Caco-2 (cell line): ENCODE results near the gene PAM. TPM values are rescaled to one million over a fixed set of nuclear protein-coding genes. Genes with fewer than 3 reads are reported as not detected.

ENCODE experiments used
- BruUV-seq: library from RNA; stranded (reverse); fragments of 400-500 nt; replicated peaks from 2 replicates; lab custom pipeline; 2021; lab: Mats Ljungman, UMichigan
- CTCF ChIA-PET: fragments of 300-600 bp; sonication (Branson Sonifier 250); formaldehyde crosslinking; loops from one replicate; lab custom pipeline; 2022; ENCODE audit warnings: antibody characterized with exemption; lab: Charles Lee
- POLR2A ChIA-PET: fragments of 300-600 bp; sonication (Branson Sonifier 250); formaldehyde crosslinking; loops from one replicate; lab custom pipeline; 2022; ENCODE audit warnings: antibody characterized with exemption; lab: Charles Lee
- DNase-seq, 2 experiments: peaks; one replicate each; pipeline versions ENCODE4 v3.0.0 to v3.0.0-alpha.2; 2020 to 2022
- H3K27me3 ChIP-seq: replicated peaks from 2 replicates; pipeline ENCODE4 v1.6.0; 2011; ENCODE audit warnings: low read length; ENCODE audit not compliant: control insufficient read depth, insufficient read depth
- H3K36me3 ChIP-seq: 2 replicates; pipeline ENCODE4 v1.5.1; 2011; ENCODE audit warnings: low read length; ENCODE audit not compliant: control insufficient read depth, insufficient read depth
- H3K4me1 ChIP-seq: fragments of 250-450 bp; sonication (Bioruptor Pico); 2 replicates; pipeline ENCODE4 v1.5.1; 2020; ENCODE audit warnings: mild to moderate bottlenecking
- H3K4me3 ChIP-seq: 2 replicates; pipeline ENCODE4 v1.5.1; 2011; ENCODE audit warnings: low read depth, mild to moderate bottlenecking, control low read depth, low read length
- H3K9me3 ChIP-seq: fragments of 250-450 bp; sonication (Bioruptor Pico); 2 replicates; pipeline ENCODE4 v1.5.1; 2020; ENCODE audit warnings: mild to moderate bottlenecking, moderate library complexity
- H3K27ac Mint-ChIP-seq: one replicate; pipeline ENCODE4 v1.8.0; 2022; ENCODE audit warnings: mixed read lengths; ENCODE audit not compliant: unreplicated experiment
- H3K27me3 Mint-ChIP-seq: one replicate; pipeline ENCODE4 v1.8.0; 2022; ENCODE audit warnings: mixed read lengths; ENCODE audit not compliant: insufficient read depth, unreplicated experiment
- H3K36me3 Mint-ChIP-seq: one replicate; pipeline ENCODE4 v1.8.0; 2022; ENCODE audit warnings: mild to moderate bottlenecking, mixed read lengths; ENCODE audit not compliant: insufficient read depth, unreplicated experiment
- H3K4me1 Mint-ChIP-seq: one replicate; pipeline ENCODE4 v1.8.0; 2022; ENCODE audit warnings: low read depth, mixed read lengths; ENCODE audit not compliant: unreplicated experiment
- H3K4me3 Mint-ChIP-seq: one replicate; pipeline ENCODE4 v1.8.0; 2022; ENCODE audit warnings: mild to moderate bottlenecking, moderate library complexity, mixed read lengths; ENCODE audit not compliant: unreplicated experiment
- H3K9me3 Mint-ChIP-seq: one replicate; pipeline ENCODE4 v1.8.0; 2022; ENCODE audit warnings: mixed read lengths; ENCODE audit not compliant: unreplicated experiment
- intact Hi-C: fragments of 100-400 bp; cut with micrococcal nuclease; formaldehyde crosslinking; loops from one replicate; pipeline ENCODE4 v1.10.0; 2022; ENCODE audit not compliant: unreplicated experiment
- total RNA-seq: library from RNA; stranded (reverse); gene quantifications from 2 replicates; pipeline ENCODE4 v1.2.3, GENCODE V29; 2022
- TF ChIP-seq, protein P1 (sequence below), 2 experiments: fragments of 200-600 bp in 1 of 2; IDR thresholded peaks; 1 replicate in 1 of 2; 2 replicates in 1 of 2; pipeline versions ENCODE4 v1.5.1 to v1.8.0; 2011 to 2022; ENCODE audit warnings: antibody characterized with exemption in 1 of 2, control low read depth in 1 of 2, inconsistent platforms in 1 of 2, low read depth in 1 of 2, low read length in 1 of 2, mild to moderate bottlenecking in 1 of 2, moderate library complexity in 1 of 2; ENCODE audit not compliant: insufficient read depth in 1 of 2, severe bottlenecking in 1 of 2, unreplicated experiment in 1 of 2

PAM gene
- total RNA-seq, 1 experiment from 2014 or later, result 48.0 TPM

- Histone ChIP-seq H3K9me3 (no peaks in the 10 kb centered on the region), H3K4me1 (no peaks in the 10 kb centered on the region), H3K4me3 (no peak overlapping the region), H3K36me3 (no peaks in the 10 kb centered on the region), H3K27me3 (no peaks in the 10 kb centered on the region)
- Mint-ChIP-seq H3K36me3 (no peaks in the 10 kb centered on the region), H3K4me3 (no peak overlapping the region), H3K27ac (no peak overlapping the region), H3K4me1 (no peaks in the 10 kb centered on the region), H3K27me3 (no peaks in the 10 kb centered on the region), H3K9me3 (no peaks in the 10 kb centered on the region)
- no TSS peak for BruUV-seq
- DNase-seq, result no peak
- POLR2A ChIA-PET, result no interaction called here
- intact Hi-C loops, result no loop called here
- CTCF ChIA-PET, result no interaction called here
- TF ChIP-seq, protein P1, sequence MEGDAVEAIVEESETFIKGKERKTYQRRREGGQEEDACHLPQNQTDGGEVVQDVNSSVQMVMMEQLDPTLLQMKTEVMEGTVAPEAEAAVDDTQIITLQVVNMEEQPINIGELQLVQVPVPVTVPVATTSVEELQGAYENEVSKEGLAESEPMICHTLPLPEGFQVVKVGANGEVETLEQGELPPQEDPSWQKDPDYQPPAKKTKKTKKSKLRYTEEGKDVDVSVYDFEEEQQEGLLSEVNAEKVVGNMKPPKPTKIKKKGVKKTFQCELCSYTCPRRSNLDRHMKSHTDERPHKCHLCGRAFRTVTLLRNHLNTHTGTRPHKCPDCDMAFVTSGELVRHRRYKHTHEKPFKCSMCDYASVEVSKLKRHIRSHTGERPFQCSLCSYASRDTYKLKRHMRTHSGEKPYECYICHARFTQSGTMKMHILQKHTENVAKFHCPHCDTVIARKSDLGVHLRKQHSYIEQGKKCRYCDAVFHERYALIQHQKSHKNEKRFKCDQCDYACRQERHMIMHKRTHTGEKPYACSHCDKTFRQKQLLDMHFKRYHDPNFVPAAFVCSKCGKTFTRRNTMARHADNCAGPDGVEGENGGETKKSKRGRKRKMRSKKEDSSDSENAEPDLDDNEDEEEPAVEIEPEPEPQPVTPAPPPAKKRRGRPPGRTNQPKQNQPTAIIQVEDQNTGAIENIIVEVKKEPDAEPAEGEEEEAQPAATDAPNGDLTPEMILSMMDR (IDR thresholded peaks at IDR 0.05; ENCODE audit: insufficient read depth in 1 of 2, low read depth in 1 of 2, low read length in 1 of 2, severe bottlenecking in 1 of 2, unreplicated experiment in 1 of 2), result no peak
These were observed 261.1 kb downstream of the PAM start for GRCh38 chr5:103016167-103016566.

DNA sequence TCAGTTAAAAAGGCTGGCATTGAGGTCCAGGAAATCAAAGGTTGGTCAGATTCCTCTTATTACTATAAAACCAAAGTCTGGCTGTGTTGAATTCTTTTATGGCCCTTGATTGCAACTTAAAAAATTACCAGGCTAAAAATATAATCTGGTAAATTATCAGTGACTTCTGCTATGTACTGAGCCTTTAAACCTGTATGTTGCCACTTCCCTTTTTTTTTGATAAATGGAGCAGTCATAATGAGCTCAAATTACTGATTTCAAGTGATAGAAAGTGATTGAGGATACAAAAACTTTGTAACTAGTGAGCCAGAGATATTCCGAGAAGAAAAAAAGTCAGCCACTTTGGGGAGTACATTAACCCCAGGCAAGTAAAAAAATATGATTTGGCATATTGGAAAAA is 264.7 kb downstream of the PAM start:
- H3K4me3 Mint-ChIP-seq, result no peak overlapping the region
- BruUV-seq, result no TSS peak
- no peaks in the 10 kb centered on the region for H3K36me3 Mint-ChIP-seq
- H3K27ac Mint-ChIP-seq, result no peak overlapping the region
- intact Hi-C loops, result no loop called here
- H3K4me3 ChIP-seq, result no peak overlapping the region
- no peaks in the 10 kb centered on the region for H3K27me3 Mint-ChIP-seq
- no peaks in the 10 kb centered on the region for H3K9me3 Mint-ChIP-seq
- POLR2A ChIA-PET, result no interaction called here
- H3K4me1 ChIP-seq, result no peaks in the 10 kb centered on the region
- DNase-seq, result no peak
- no peaks in the 10 kb centered on the region for H3K9me3 ChIP-seq
- H3K27me3 ChIP-seq, result no peaks in the 10 kb centered on the region
- TF ChIP-seq, protein P1 (IDR thresholded peaks at IDR 0.05; ENCODE audit: insufficient read depth in 1 of 2, low read depth in 1 of 2, low read length in 1 of 2, severe bottlenecking in 1 of 2, unreplicated experiment in 1 of 2), result no peak
- CTCF ChIA-PET, result interaction anchor here (1.5 kb wide), 1 partner anchor 11 kb away, joined by 4 read pairs; no protein-coding TSS in a partner anchor
- H3K4me1 Mint-ChIP-seq, result no peaks in the 10 kb centered on the region
- H3K36me3 ChIP-seq, result no peaks in the 10 kb centered on the region

GRCh38 chr5:103021314-103021713 is 266.2 kb downstream of the PAM start:
- TF ChIP-seq, protein P1 (IDR thresholded peaks at IDR 0.05; ENCODE audit: insufficient read depth in 1 of 2, low read depth in 1 of 2, low read length in 1 of 2, severe bottlenecking in 1 of 2, unreplicated experiment in 1 of 2), result no peak
- no peaks in the 10 kb centered on the region for H3K4me1 ChIP-seq
- H3K27me3 ChIP-seq, result no peaks in the 10 kb centered on the region
- Mint-ChIP-seq H3K4me3 (no peak overlapping the region), H3K9me3 (no peaks in the 10 kb centered on the region), H3K27me3 (no peaks in the 10 kb centered on the region), H3K27ac (no peak overlapping the region), H3K36me3 (no peaks in the 10 kb centered on the region), H3K4me1 (no peaks in the 10 kb centered on the region)
- BruUV-seq, result no TSS peak
- ChIA-PET CTCF (no interaction called here), POLR2A (no interaction called here)
- intact Hi-C loops, result no loop called here
- no peak overlapping the region for H3K4me3 ChIP-seq
- no peak for DNase-seq
- no peaks in the 10 kb centered on the region for H3K36me3 ChIP-seq
- H3K9me3 ChIP-seq, result no peaks in the 10 kb centered on the region
